ENCODE measurements around the gene YIPF2. TPM values are rescaled to one million over a fixed set of nuclear protein-coding genes. Genes with fewer than 3 reads are reported as not detected.

Gene YIPF2
- total and polyA plus RNA-seq, 2 of the 4 experiments (the other 2 are of a cell fraction), result 61.5 to 78.0 TPM

DNA sequence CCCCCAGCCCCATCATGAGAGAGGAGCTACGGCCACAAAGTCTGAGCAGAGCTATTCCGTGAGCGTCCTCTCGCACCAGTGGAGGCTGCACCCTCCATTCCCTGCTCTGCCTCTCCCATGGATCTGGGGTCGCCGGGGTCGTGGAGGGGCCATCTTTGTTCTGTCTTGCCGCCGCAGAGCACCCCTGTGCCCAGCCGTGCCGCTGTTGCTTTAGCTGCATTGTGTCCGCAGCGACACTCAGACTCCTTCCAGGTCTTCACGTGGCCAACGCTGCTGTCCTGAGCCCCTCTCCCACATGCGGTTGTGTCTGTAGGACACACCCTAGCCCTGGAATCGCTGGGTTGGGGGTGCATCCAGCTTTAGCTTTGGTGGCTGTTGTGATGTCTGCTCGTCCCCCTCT lies 15.8 kb downstream of the YIPF2 start:
- no peak overlapping the region for H3K4ac ChIP-seq (ENCODE audit: low read depth, low read length)
- H2AK5ac ChIP-seq (ENCODE audit: low read depth, low read length), result no peak overlapping the region
- H3K18ac ChIP-seq (ENCODE audit: low read depth, low read length), result no peak overlapping the region
- H3K36me3 ChIP-seq (ENCODE audit: control insufficient read depth, insufficient read depth, low read length), result peaks cover 54% of the 10 kb centered on the region
- H4K91ac ChIP-seq (ENCODE audit: insufficient read depth, low read depth, low read length), result no peak overlapping the region
- intact Hi-C loops (cut with micrococcal nuclease) (no loop called here), in situ Hi-C loops (cut with MboI; ENCODE audit: low sequenced_read_pairs) (no loop called here), dilution Hi-C loops (cut with HindIII; ENCODE audit: low sequenced_read_pairs, unreplicated experiment) (no loop called here)
- no peak overlapping the region for H3K4me2 ChIP-seq (ENCODE audit: low read depth, low read length)
- no peak overlapping the region for H2BK15ac ChIP-seq (ENCODE audit: low read depth, low read length)
- no peak overlapping the region for H2BK120ac ChIP-seq (ENCODE audit: low read depth, low read length)
- no peak overlapping the region for H3K27ac ChIP-seq (ENCODE audit: insufficient read depth, low read length)
- H2AK9ac ChIP-seq (replicated peaks; ENCODE audit: low read depth, low read length, poor library complexity), result no peak overlapping the region
- WGBS, 2 experiments (ENCODE audit: extremely low coverage in 2 of 2, insufficient read length in 1 of 2), result 94% methylated on average over 12 of the region's 18 CpGs; no CpG with 5 or more reads in 1 of the 2 experiments
- no peak for ATAC-seq (ENCODE audit: low read depth)
- no peak overlapping the region for H3K14ac ChIP-seq (replicated peaks; ENCODE audit: low read depth, low read length)
- H3K56ac ChIP-seq (ENCODE audit: extremely low read depth, insufficient read depth, low read length), result no peak overlapping the region
- no peak overlapping the region for H2AFZ ChIP-seq (replicated peaks; ENCODE audit: low read length, poor library complexity)
- no peak overlapping the region for H3K4me3 ChIP-seq (ENCODE audit: insufficient read depth, low read depth, low read length)
- H2BK20ac ChIP-seq (ENCODE audit: low read depth, low read length), result no peak overlapping the region
- no peaks in the 10 kb centered on the region for H3K9me1 ChIP-seq (ENCODE audit: insufficient read depth, low read length)
- H4K20me1 ChIP-seq (ENCODE audit: insufficient read depth, low read length), result peaks cover 14% of the 10 kb centered on the region
- no peak for DNase-seq
- H4K8ac ChIP-seq (ENCODE audit: low read depth in 2 of 2, low read length in 2 of 2), result no peak overlapping the region
- TF ChIP-seq CEBPB (IDR thresholded peaks at IDR 0.05; ENCODE audit: low read depth, low read length) (no peak), BHLHE40 (IDR thresholded peaks at IDR 0.05; ENCODE audit: low read depth, low read length) (no peak), RCOR1 (IDR thresholded peaks at IDR 0.05; ENCODE audit: insufficient replicate concordance, low read length) (no peak), RFX5 (IDR thresholded peaks at IDR 0.05; ENCODE audit: low read depth, low read length) (no peak), MAFK (IDR thresholded peaks at IDR 0.05; ENCODE audit: low read depth, low read length) (no peak), MAZ (IDR thresholded peaks at IDR 0.05; ENCODE audit: borderline replicate concordance, low read depth, low read length) (no peak), CHD1 (IDR thresholded peaks at IDR 0.05; ENCODE audit: low read depth, low read length) (no peak), MXI1 (IDR thresholded peaks at IDR 0.05; ENCODE audit: borderline replicate concordance, low read depth, low read length) (no peak)
- TF ChIP-seq, protein P1, sequence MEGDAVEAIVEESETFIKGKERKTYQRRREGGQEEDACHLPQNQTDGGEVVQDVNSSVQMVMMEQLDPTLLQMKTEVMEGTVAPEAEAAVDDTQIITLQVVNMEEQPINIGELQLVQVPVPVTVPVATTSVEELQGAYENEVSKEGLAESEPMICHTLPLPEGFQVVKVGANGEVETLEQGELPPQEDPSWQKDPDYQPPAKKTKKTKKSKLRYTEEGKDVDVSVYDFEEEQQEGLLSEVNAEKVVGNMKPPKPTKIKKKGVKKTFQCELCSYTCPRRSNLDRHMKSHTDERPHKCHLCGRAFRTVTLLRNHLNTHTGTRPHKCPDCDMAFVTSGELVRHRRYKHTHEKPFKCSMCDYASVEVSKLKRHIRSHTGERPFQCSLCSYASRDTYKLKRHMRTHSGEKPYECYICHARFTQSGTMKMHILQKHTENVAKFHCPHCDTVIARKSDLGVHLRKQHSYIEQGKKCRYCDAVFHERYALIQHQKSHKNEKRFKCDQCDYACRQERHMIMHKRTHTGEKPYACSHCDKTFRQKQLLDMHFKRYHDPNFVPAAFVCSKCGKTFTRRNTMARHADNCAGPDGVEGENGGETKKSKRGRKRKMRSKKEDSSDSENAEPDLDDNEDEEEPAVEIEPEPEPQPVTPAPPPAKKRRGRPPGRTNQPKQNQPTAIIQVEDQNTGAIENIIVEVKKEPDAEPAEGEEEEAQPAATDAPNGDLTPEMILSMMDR (conservative IDR thresholded peaks at IDR 0.05; ENCODE audit: low read depth, low read length), result no peak
- TF ChIP-seq, protein P2, sequence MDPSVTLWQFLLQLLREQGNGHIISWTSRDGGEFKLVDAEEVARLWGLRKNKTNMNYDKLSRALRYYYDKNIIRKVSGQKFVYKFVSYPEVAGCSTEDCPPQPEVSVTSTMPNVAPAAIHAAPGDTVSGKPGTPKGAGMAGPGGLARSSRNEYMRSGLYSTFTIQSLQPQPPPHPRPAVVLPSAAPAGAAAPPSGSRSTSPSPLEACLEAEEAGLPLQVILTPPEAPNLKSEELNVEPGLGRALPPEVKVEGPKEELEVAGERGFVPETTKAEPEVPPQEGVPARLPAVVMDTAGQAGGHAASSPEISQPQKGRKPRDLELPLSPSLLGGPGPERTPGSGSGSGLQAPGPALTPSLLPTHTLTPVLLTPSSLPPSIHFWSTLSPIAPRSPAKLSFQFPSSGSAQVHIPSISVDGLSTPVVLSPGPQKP (IDR thresholded peaks at IDR 0.05; ENCODE audit: borderline replicate concordance, low read depth, low read length), result no peak
- TF ChIP-seq, protein P3, sequence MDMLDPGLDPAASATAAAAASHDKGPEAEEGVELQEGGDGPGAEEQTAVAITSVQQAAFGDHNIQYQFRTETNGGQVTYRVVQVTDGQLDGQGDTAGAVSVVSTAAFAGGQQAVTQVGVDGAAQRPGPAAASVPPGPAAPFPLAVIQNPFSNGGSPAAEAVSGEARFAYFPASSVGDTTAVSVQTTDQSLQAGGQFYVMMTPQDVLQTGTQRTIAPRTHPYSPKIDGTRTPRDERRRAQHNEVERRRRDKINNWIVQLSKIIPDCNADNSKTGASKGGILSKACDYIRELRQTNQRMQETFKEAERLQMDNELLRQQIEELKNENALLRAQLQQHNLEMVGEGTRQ (IDR thresholded peaks at IDR 0.05; ENCODE audit: low read depth, low read length), result no peak
- ChIA-PET CTCF (no interaction called here), POLR2A (ENCODE audit: unreplicated experiment) (no interaction called here)
- no peak overlapping the region for H2BK5ac ChIP-seq (ENCODE audit: low read depth, low read length, poor library complexity, severe bottlenecking)
- H3K27me3 ChIP-seq (ENCODE audit: control insufficient read depth, insufficient read depth, low read length), result no peaks in the 10 kb centered on the region
- peaks cover 12% of the 10 kb centered on the region for H3K4me1 ChIP-seq (ENCODE audit: control insufficient read depth, insufficient read depth, low read length)
- no peaks in the 10 kb centered on the region for H3K9me3 ChIP-seq (ENCODE audit: control insufficient read depth, insufficient read depth, low read length)
- peaks cover 9 to 32% of the 10 kb centered on the region in 2 experiments; a peak in 3 of 4 replicates for H3K79me1 ChIP-seq (ENCODE audit: low read depth in 1 of 2, low read length in 2 of 2)
- H3K23ac ChIP-seq (ENCODE audit: low read depth, low read length), result no peak overlapping the region
- H4K5ac ChIP-seq (ENCODE audit: low read depth, low read length), result no peak overlapping the region
- H3K9ac ChIP-seq (ENCODE audit: low read depth, low read length), result no peak overlapping the region
- BruUV-seq (replicated peaks), result no TSS peak
